Stimulated activated naive CD8-positive, alpha-beta T cell treated with anti-CD3 and anti-CD28 coated beads, Interleukin-15, amount 100 ng/mL, for 72 hours (primary cell): Measurements from ENCODE around the gene IGF1R.

Source experiments
- ATAC-seq: fragments of 150-1000 bp; cut with Tn5 transposase; 2 replicates; pipeline ENCODE4 v1.10.0; 2021; ENCODE audit warnings: mild to moderate bottlenecking, moderate library complexity
- DNase-seq, 2 donors: peaks; one replicate each; pipeline ENCODE4 v3.0.0; 2021 to 2022
- H3K27ac Mint-ChIP-seq, 2 donors: one replicate each; pipeline ENCODE4 v1.8.0; 2022; ENCODE audit warnings: mild to moderate bottlenecking in 2 of 2, mixed read lengths in 2 of 2, moderate library complexity in 2 of 2
- H3K27me3 Mint-ChIP-seq: one replicate; pipeline ENCODE4 v1.8.0; 2022; ENCODE audit warnings: mixed read lengths
- H3K4me1 Mint-ChIP-seq: one replicate; pipeline ENCODE4 v1.8.0; 2022; ENCODE audit warnings: mild to moderate bottlenecking, mixed read lengths
- H3K4me3 Mint-ChIP-seq, 2 donors: one replicate each; pipeline ENCODE4 v1.8.0; 2022; ENCODE audit warnings: mild to moderate bottlenecking in 2 of 2, mixed read lengths in 2 of 2, moderate library complexity in 1 of 2
- H3K9me3 Mint-ChIP-seq, 2 donors: one replicate each; pipeline ENCODE4 v1.8.0; 2022; ENCODE audit warnings: mixed read lengths in 2 of 2

IGF1R gene

DNA sequence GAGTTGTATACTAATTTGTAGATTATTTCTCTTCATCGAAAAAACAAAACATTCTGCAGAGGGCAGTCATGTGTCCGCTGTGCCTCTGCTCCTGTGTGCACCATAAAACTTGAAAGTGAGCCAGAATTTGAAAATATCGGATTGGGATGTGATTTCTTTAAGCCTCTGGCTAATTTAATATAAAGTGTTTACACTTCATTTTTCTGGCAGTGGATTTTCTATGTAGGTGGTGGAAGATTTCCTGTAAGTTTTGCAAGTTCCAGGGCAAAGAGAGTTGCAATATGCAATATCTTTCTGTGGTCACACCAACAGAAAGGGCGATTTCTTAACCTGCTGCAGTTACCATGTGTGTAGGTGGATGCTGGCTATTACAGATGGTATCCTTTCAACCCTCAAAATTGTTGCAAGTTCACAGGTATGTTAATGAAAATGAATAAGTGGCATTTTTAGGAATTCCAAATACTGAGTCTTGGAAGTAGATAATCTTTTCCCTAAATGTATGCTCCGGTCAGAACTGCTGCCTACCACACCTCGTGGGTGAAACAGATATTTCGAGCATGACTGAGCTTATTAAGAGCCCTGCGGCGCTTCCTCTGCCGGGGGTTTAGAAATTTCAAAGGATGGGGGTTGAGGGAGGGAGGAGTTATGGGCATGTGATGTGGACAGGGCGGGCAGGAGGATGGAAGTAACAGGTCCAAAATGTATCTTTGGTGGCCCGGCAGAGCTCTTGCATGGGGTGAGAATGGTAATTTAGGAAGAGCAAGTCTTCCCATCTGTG lies 225.3 kb downstream of the IGF1R start:
- ATAC-seq (peak; percentile 86), DNase-seq (no peak)
- Mint-ChIP-seq H3K9me3 (peaks cover 6 to 7% of the 10 kb centered on the region in 2 donors), H3K27ac (peak overlapping the region in 1 of 2 donors; percentile 28), H3K27me3 (no peaks in the 10 kb centered on the region), H3K4me3 (peak overlapping the region; percentile 53 to 55), H3K4me1 (peaks cover 47% of the 10 kb centered on the region)

DNA sequence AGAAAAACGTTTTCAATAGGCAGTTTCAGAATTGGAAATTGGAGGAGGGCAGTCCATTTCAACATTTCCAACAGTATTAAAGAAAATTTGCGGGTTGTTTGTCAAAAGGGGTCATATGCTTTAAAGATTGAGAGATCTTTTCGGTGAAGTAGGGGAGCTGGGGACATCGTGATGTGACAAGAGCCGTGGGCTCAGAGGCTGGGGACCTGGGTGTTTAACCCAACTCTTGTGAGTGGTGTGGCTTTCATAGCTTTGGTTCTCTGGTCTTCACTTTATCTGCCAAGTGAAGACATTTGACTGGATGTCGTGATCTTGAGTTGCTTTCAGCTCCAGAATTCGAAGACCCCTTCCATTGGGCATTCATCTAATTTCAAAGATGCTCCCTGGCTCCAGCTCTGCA lies 226.0 kb downstream of the IGF1R start:
- H3K4me1 Mint-ChIP-seq = peaks cover 45% of the 10 kb centered on the region
- peak overlapping the region; percentile 53 to 55 for H3K4me3 Mint-ChIP-seq
- H3K9me3 Mint-ChIP-seq = peaks cover 6 to 7% of the 10 kb centered on the region in 2 donors
- H3K27ac Mint-ChIP-seq = no peak overlapping the region
- H3K27me3 Mint-ChIP-seq = no peaks in the 10 kb centered on the region
- ATAC-seq (no peak), DNase-seq (no peak)

DNA sequence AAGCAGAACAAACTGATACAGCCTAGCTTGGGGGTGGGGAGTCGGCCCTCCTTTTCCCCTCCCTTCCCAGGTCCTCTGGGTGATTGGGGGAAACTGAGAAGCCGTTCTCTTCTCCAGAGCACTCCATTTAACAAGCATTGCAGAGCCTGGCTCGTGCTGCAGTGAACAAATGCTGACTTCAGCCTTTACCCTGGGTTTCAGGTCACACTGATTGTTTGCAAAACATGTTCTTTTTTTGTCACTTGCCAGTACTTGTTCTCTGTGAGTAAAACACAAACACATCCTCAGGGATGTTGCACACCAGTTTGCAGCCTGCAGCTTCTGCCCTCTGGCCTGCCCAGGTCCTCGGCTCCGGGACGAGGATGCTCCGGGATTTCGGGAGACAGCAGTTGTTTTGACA lies 226.4 kb downstream of the IGF1R start:
- Mint-ChIP-seq H3K27ac (no peak overlapping the region), H3K27me3 (no peaks in the 10 kb centered on the region), H3K4me3 (no peak overlapping the region), H3K4me1 (peaks cover 45% of the 10 kb centered on the region), H3K9me3 (peaks cover 6 to 7% of the 10 kb centered on the region in 2 donors)
- ATAC-seq (no peak), DNase-seq (no peak)

DNA sequence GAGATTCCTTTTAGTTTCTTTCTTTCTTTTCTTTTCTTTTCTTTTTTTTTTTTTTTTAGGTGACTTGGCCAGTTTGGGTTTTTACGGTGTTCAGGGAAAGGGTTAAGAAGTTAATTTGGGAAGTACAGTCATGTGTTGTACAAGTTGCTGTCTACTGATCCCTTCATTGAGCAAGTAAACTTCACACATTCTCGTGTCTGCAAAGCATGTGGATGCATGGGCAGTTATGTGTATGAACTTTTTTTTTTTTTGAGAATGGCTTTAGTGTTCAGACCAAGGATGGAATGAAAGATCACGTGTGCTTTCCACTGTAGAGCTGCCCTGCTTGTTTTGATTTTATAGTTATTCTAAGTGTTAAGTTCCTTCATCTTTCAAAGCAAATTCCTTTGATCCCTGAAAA lies 227.0 kb downstream of the IGF1R start:
- DNase-seq (no peak), ATAC-seq (no peak)
- Mint-ChIP-seq H3K27me3 (no peaks in the 10 kb centered on the region), H3K27ac (no peak overlapping the region), H3K9me3 (peaks cover 6 to 7% of the 10 kb centered on the region in 2 donors), H3K4me3 (no peak overlapping the region), H3K4me1 (peaks cover 41% of the 10 kb centered on the region)

DNA sequence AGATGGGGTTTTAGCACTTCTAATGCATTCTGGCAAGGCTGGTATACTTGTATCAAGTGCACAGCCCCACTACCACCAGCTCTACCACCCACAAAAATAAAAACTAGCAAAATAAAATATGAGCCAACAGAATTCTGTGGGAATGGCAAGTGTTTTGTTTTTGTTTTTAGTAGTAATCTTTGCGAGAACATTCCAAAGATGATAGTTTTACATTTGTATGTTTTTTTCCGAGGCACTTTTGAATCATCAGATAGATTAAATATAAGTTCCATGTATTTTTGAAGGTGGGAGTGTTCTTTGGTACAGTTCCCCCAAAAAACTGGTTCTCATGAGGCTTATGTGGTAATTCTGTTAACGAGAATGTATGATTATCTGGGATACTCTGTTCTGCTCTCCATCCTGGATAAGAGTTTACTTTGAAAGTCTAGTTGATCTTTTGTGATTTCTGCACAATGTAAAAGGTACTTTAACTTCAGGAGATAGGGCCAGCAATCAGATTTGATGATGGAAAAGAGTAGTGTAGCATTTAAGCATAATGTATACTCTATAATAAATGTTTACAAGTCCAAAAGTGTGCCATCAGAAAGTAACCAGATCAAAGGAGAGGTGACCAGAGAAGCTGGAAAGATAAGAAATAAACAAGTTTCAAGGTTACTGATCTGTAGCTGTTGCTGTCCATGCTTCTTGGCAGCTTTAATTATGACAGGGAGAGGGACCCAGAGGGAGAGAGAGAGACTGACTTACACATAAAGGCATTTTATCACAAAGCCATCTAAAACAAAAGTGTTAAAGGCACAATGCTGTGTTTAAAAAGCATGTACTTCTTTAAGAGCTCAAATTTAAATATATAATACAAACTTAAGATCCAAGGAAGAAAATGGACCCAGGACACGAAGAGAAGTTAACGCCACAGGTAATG lies 228.4 kb downstream of the IGF1R start:
- H3K27ac Mint-ChIP-seq = no peak overlapping the region
- DNase-seq (no peak), ATAC-seq (no peak)
- no peaks in the 10 kb centered on the region for H3K9me3 Mint-ChIP-seq
- no peaks in the 10 kb centered on the region for H3K27me3 Mint-ChIP-seq
- peaks cover 35% of the 10 kb centered on the region for H3K4me1 Mint-ChIP-seq
- H3K4me3 Mint-ChIP-seq = no peak overlapping the region

DNA sequence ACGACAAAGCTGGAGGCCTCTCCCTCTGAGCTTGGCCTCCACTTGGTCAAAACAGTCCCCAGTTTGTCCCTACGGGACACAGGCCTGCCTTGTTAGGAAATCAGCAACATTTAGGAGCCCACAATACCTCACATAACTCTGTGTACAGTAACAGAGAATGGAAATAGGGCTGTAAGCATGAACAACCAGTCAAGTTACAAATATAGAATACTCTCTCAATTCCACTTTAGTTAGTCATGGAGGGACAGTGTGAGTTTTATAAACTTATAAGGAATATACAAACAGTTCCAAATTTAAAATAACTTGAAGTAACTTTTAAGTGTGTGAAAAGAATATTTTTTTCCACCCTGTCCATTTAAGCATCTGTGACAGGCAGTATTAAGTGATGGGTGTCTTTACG lies 229.8 kb downstream of the IGF1R start:
- no peak overlapping the region for H3K27ac Mint-ChIP-seq
- no peak overlapping the region for H3K4me3 Mint-ChIP-seq
- no peak for ATAC-seq
- peaks cover 30% of the 10 kb centered on the region for H3K4me1 Mint-ChIP-seq
- H3K27me3 Mint-ChIP-seq = no peaks in the 10 kb centered on the region
- no peaks in the 10 kb centered on the region for H3K9me3 Mint-ChIP-seq
- DNase-seq = no peak

DNA sequence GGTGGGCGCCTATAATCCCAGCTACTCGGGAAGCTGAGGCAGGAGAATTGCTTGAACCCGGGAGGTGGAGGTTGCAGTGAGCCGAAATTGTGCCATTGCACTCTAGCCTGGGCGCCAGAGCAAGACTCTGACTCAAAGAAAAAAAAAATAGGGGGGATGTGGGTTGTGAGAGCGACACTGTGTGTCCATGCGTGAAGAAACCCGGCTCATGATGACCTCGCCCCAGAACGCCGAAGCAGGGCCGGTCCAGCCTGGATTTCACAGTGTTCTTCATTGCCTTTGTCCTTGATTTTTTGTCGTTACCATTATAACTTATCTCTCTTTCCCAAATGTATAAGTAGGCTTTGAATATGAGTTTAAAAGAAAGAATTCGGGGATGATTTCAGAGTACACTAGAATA lies 230.5 kb downstream of the IGF1R start:
- ATAC-seq (no peak), DNase-seq (no peak)
- H3K9me3 Mint-ChIP-seq = no peaks in the 10 kb centered on the region
- H3K4me1 Mint-ChIP-seq = peaks cover 28% of the 10 kb centered on the region
- no peak overlapping the region for H3K4me3 Mint-ChIP-seq
- no peaks in the 10 kb centered on the region for H3K27me3 Mint-ChIP-seq
- H3K27ac Mint-ChIP-seq = no peak overlapping the region

DNA sequence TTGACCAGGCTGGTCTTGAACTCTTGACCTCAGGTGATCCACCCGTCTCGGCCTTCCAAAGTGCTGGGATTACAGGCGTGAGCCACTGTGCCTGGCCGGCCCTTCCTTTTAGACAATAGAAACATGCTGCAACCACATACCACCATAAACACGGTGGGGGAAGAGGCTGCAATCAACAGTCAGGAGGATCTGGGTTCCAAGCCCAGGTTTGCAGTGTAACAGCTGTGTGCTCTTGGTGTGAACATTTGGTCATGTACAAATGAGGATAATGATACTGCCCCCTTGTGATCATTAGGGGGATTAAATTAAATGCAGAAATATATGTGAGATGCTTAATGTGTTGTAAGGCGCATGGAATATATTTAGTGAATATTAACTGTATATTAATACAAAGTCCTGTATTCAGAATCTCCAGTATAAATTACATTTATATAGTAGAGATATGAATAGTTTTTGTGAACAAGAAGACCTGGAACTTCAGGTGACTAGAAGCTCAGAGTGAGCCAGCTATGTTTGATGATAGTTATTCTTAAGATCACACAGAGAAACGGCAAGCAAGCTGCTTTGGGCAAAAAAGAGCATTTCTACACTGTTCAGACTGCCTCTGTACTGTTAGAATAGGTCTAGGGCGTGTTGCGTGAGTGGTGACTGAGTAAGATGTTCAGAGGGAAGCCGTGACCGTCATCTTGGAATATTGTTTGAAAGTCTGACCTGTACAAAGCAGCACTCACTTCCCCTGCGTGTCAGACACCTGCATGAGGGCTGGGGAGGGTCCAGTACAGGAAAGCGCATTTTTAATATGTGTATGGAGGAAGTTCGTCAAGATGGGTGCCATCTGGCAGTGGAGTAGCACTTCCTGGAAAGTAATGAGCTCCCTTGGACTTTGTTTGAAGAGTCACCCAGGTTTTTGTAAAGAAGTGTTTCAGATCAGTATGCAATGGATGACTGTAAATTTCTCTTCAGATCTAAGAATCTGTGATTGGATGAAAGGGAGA lies 233.5 kb downstream of the IGF1R start:
- DNase-seq (peak in 1 of 2 donors; percentile 6), ATAC-seq (peak; percentile 75)
- H3K27ac Mint-ChIP-seq = no peak overlapping the region
- H3K4me1 Mint-ChIP-seq = peaks cover 15% of the 10 kb centered on the region
- H3K27me3 Mint-ChIP-seq = no peaks in the 10 kb centered on the region
- no peaks in the 10 kb centered on the region for H3K9me3 Mint-ChIP-seq
- H3K4me3 Mint-ChIP-seq = no peak overlapping the region

DNA sequence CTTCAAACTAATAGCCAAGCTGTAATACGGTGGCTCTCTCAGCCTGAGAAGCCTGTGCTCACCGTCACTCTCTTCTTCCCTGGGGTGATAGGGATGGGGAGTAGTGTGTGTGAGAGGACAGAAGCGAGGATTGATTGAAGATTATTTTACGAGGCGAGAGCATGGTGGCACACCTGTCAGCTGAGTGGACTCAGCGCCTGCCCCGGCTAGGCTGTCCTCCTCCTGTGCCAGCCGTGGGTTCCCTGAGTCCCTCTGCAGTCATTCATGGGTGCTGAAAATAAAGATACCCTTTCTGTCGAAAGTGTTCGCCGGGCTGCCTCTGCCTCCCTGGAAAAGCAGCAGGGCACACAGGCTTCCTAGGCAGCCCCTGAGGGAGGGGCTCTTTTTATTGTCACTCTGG lies 235.1 kb downstream of the IGF1R start:
- peaks cover 24% of the 10 kb centered on the region for H3K4me1 Mint-ChIP-seq
- H3K27me3 Mint-ChIP-seq = no peaks in the 10 kb centered on the region
- no peak overlapping the region for H3K27ac Mint-ChIP-seq
- no peaks in the 10 kb centered on the region for H3K9me3 Mint-ChIP-seq
- DNase-seq = no peak
- no peak overlapping the region for H3K4me3 Mint-ChIP-seq
- ATAC-seq = no peak

DNA sequence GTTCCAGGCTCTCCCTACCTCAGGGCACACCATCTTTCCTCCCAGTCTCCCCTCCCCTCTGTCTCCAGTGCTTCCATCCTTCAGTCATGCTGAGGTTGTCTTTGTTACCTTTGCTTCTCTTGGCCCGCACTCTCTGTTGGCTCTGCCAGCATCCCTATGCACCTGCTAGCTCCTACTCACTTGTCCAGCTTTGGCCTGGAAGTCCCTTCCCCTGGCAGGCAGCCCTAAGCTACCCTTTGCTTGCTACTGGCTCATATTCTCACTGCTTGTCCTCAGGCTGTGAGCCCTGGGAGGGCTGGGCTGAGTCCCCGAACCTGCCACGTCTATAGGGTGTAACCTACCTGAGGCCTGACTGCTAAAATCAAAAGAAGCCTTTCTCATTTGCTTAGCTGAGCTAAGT lies 236.6 kb downstream of the IGF1R start:
- no peaks in the 10 kb centered on the region for H3K27me3 Mint-ChIP-seq
- no peaks in the 10 kb centered on the region for H3K9me3 Mint-ChIP-seq
- no peak overlapping the region for H3K27ac Mint-ChIP-seq
- peaks cover 24% of the 10 kb centered on the region for H3K4me1 Mint-ChIP-seq
- no peak for DNase-seq
- no peak for ATAC-seq
- no peak overlapping the region for H3K4me3 Mint-ChIP-seq

DNA sequence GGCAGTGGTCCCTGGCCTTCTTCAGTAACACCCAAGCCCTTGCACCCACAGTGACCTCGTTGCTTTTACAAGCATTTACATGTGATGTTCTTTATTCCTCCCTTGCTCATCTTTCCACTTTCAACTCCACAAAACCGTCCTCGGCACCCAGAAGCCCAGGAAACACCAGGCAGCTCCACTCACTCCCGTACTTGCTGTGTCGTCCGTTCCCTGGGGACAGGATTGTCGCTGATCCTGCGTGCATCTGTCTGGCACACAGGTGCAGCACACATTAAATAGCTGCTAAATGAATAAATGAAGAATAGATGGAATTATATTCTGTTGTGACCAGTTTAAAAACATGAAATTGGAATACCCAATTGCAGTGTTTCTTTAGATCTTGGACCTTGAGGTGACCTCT lies 239.6 kb downstream of the IGF1R start:
- no peak overlapping the region for H3K4me3 Mint-ChIP-seq
- H3K27ac Mint-ChIP-seq = no peak overlapping the region
- no peaks in the 10 kb centered on the region for H3K9me3 Mint-ChIP-seq
- H3K4me1 Mint-ChIP-seq = peaks cover 16% of the 10 kb centered on the region
- no peaks in the 10 kb centered on the region for H3K27me3 Mint-ChIP-seq
- no peak for DNase-seq
- no peak for ATAC-seq

DNA sequence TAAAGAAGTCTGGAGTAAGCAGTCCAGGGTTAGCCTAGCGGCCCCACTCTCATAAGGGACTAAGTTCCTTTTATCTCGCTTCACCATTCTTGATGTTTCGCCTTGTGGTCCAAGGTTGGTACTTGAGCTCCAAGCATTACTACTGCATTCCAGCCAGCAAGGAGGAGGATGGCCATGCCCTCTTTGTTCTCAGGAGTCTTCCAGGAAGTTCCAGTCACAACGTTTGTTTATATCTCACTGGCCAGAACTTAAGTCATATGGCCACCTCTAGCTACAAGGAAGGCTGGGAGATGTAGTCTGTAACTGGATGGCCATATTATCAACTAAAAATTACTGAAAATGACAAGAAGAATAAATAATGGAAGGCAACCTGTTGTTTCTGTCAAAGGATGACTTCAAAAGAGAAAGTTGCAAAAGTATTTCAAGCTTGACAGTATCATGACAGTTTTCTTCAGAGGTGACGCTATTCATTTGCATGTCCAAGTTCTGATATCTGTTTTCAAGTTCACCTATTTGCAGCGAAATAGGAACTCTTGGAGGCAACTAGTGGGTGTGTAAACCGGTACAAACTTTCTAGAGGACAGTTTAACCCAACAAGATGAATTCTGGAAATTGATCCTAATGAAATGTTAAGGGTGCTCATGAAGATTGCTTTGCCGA lies 240.6 kb downstream of the IGF1R start:
- Mint-ChIP-seq H3K4me1 (peaks cover 12% of the 10 kb centered on the region), H3K27me3 (no peaks in the 10 kb centered on the region), H3K27ac (peak overlapping the region in 1 of 2 donors; percentile 55), H3K4me3 (no peak overlapping the region), H3K9me3 (no peaks in the 10 kb centered on the region)
- DNase-seq (no peak), ATAC-seq (no peak)

DNA sequence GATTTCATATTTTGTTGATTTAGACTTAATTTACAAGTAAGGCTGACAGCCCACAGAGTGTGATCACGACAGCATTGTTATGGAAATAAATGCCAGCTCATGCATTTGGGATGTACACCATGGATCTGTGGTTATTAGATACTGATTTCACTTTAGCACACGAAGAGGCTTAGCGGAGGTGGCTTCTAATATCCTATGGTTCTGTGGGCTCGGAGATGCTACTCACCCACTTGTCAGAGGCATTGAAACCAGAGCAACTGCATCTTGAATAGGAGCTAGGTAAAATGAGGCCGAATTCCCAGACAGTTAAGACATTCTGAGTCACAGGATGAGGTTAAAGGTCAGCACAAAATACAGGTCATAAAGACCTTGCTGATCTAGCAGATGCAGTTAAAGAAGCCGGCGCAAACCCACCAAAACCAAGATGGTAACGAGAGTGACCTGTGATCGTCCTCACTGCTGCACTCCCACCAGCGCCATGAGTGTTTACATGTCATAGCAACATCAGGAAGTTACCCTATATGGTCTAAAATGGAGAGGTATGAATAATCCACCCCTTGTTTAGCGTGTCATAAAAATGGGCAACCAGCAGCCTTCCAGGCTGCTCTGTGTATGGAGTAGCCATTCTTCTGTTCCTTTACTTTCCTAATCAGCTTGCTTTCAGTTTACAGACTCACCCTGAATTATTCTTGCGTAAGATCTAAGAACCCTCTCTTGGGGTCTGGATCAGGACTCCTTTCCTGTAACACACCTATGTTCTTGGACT lies 241.8 kb downstream of the IGF1R start:
- Mint-ChIP-seq H3K27ac (no peak overlapping the region), H3K4me1 (peaks cover 12% of the 10 kb centered on the region), H3K4me3 (no peak overlapping the region), H3K9me3 (no peaks in the 10 kb centered on the region), H3K27me3 (no peaks in the 10 kb centered on the region)
- no peak for ATAC-seq
- no peak for DNase-seq

DNA sequence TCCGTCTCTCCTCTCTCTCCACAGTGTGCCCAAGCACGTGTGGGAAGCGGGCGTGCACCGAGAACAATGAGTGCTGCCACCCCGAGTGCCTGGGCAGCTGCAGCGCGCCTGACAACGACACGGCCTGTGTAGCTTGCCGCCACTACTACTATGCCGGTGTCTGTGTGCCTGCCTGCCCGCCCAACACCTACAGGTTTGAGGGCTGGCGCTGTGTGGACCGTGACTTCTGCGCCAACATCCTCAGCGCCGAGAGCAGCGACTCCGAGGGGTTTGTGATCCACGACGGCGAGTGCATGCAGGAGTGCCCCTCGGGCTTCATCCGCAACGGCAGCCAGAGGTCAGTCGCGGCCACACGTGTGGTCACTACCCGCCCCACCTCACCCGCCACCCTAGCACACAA lies 243.0 kb downstream of the IGF1R start:
- Mint-ChIP-seq H3K4me3 (no peak overlapping the region), H3K27me3 (no peaks in the 10 kb centered on the region), H3K9me3 (no peaks in the 10 kb centered on the region), H3K4me1 (peaks cover 12% of the 10 kb centered on the region), H3K27ac (no peak overlapping the region)
- no peak for DNase-seq
- no peak for ATAC-seq
